Central memory CD8-positive, alpha-beta T cell (primary cell): Measurements from ENCODE around the gene ETV6.
A peak's percentile ranks its signal among the peaks of the same experiment; 100 is the strongest.

Experiments
- ATAC-seq: fragments of 150-1000 bp; cut with Tn5 transposase; replicated peaks from 2 replicates; pipeline ENCODE4 v1.10.0; 2022; ENCODE audit warnings: mild to moderate bottlenecking, moderate FRiP score, moderate number of reproducible peaks; ENCODE audit not compliant: poor library complexity, severe bottlenecking; ENCODE audit errors: extremely low read depth
- DNase-seq, 2 donors: peaks; one replicate each; pipeline ENCODE4 v3.0.0; 2021; ENCODE audit warnings: low spot score in 2 of 2
- H3K27ac Mint-ChIP-seq: one replicate; pipeline ENCODE4 v1.8.0; 2022; ENCODE audit warnings: low read depth, mild to moderate bottlenecking, moderate library complexity, mixed read lengths
- H3K27me3 Mint-ChIP-seq: one replicate; pipeline ENCODE4 v1.8.0; 2022; ENCODE audit warnings: mixed read lengths
- H3K36me3 Mint-ChIP-seq: one replicate; pipeline ENCODE4 v1.8.0; 2022; ENCODE audit warnings: mild to moderate bottlenecking, moderate library complexity, mixed read lengths; ENCODE audit not compliant: insufficient read depth
- H3K4me1 Mint-ChIP-seq: one replicate; pipeline ENCODE4 v1.8.0; 2022; ENCODE audit warnings: mixed read lengths
- H3K4me3 Mint-ChIP-seq: one replicate; pipeline ENCODE4 v1.8.0; 2022; ENCODE audit warnings: mild to moderate bottlenecking, moderate library complexity, mixed read lengths
- H3K9me3 Mint-ChIP-seq: one replicate; pipeline ENCODE4 v1.8.0; 2022; ENCODE audit warnings: mixed read lengths

ETV6 gene

DNA sequence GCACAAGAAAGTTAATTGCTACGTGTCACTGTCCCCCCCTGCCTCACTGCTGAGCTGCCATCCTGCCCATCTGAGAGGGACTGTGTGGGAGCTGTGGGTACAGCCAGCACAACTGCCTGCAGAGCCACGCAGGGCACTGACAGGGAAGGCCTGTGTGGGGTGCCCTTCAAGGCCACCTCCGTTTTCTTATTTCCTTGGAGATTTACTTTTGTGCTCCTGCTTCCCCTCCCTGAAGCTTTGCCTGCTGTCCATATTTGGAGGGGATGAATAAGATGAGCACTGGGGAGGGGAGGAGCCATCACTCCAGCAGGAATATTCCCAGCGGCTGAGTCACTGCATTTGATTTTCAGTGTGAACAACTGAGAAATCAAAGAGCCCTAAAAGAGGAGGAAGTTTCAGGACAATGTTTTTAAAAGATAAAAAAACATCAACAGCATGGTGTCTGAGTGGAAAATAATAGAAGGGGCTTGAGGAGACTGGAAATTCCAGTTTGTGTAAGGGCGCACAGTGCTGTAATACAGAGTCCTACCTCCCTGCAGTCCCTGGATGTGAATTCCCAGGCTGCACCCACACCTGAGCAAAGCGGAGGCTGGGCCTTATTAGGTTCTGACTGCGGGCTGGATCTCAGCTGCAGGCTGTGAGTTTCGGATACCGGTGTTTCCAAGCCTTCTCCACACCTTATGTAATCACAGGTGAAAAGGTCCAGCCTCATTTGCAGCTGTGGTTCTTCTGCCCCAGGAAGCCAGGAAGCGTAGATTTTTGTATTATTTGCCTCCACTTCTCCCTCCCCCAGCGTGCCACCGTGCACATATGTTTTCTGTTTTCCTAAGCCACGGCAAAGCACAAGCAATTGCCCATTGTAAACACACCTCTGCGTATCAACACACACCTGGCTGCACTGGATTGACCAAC is 228.7 kb downstream of the ETV6 start:
- H3K27me3 Mint-ChIP-seq = no peaks in the 10 kb centered on the region
- H3K27ac Mint-ChIP-seq = peak overlapping the region; percentile 19
- H3K4me1 Mint-ChIP-seq = peaks cover 27% of the 10 kb centered on the region
- H3K4me3 Mint-ChIP-seq = no peak overlapping the region
- H3K36me3 Mint-ChIP-seq = no peaks in the 10 kb centered on the region
- no peak for ATAC-seq
- H3K9me3 Mint-ChIP-seq = no peaks in the 10 kb centered on the region
- DNase-seq = no peak

DNA sequence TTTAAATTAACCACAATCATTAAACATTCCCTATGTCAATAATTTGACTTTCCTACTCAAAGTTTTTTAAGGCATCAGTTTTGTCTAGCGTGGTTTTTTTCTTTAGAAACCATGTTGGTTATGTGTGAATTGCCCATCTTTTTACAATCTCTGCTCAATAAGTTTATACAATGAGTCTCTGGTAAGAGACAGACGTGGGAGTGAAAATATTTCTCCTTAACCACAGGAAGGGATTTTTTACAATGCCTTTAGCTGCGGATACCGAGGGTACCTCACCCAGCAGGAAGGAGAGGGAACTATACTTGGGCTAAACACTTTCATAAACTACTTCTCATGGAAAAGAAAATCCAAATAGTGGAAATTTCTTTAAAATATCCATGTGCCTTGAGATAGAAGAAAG is 229.8 kb downstream of the ETV6 start:
- Mint-ChIP-seq H3K27ac (no peak overlapping the region), H3K4me1 (peaks cover 33% of the 10 kb centered on the region), H3K27me3 (no peaks in the 10 kb centered on the region)

DNA sequence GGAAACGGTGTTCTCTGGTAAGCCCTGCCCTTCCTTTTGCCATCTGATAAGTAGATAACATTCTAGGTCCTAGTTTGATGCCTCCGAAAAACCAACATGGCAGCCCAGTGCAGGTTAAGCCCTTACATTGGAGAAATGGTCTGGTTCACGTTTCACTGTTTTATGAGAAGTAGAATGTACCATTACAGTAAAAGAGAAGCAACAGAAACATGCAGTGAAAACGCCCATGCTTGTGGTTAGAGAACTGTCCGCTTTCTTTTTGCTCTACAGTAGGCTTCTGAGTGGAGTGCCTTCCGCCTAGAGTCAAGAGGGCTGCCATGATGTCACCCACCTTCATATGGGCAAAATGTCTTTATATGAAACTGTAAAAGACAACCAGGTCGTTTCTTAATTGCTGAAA is 230.9 kb downstream of the ETV6 start:
- Mint-ChIP-seq H3K36me3 (peaks cover 5% of the 10 kb centered on the region), H3K9me3 (no peaks in the 10 kb centered on the region), H3K27me3 (no peaks in the 10 kb centered on the region), H3K4me3 (no peak overlapping the region), H3K4me1 (peaks cover 26% of the 10 kb centered on the region), H3K27ac (no peak overlapping the region)
- ATAC-seq (no peak), DNase-seq (no peak)

More for the DNA sequence above, 229.8 kb downstream of the ETV6 start:
- no peak for ATAC-seq
- no peak overlapping the region for H3K4me3 Mint-ChIP-seq
- no peak for DNase-seq
- no peaks in the 10 kb centered on the region for H3K9me3 Mint-ChIP-seq
- H3K36me3 Mint-ChIP-seq = no peaks in the 10 kb centered on the region

DNA sequence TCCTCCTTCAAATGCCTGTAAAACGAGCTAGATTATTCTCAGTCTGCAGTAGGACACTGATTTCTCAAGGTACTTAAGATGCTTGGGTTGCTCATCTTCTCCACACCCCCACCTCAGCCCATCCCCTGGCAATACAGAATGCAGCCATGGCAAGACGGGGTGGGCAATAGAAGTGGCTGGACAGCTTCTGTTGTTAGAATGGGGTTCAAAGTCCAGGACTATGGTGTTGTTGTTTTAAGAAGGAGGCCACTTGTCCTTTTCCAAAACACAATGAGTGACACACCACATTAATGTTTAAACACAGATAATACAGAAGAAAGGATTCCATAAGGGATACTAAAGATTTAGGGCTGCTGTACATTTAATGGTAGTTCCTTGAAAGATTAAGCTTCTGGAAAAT is 232.4 kb downstream of the ETV6 start:
- DNase-seq (no peak), ATAC-seq (no peak)
- no peak overlapping the region for H3K4me3 Mint-ChIP-seq
- peaks cover 7% of the 10 kb centered on the region for H3K36me3 Mint-ChIP-seq
- no peaks in the 10 kb centered on the region for H3K27me3 Mint-ChIP-seq
- H3K9me3 Mint-ChIP-seq = no peaks in the 10 kb centered on the region
- H3K4me1 Mint-ChIP-seq = peaks cover 12% of the 10 kb centered on the region
- no peak overlapping the region for H3K27ac Mint-ChIP-seq

DNA sequence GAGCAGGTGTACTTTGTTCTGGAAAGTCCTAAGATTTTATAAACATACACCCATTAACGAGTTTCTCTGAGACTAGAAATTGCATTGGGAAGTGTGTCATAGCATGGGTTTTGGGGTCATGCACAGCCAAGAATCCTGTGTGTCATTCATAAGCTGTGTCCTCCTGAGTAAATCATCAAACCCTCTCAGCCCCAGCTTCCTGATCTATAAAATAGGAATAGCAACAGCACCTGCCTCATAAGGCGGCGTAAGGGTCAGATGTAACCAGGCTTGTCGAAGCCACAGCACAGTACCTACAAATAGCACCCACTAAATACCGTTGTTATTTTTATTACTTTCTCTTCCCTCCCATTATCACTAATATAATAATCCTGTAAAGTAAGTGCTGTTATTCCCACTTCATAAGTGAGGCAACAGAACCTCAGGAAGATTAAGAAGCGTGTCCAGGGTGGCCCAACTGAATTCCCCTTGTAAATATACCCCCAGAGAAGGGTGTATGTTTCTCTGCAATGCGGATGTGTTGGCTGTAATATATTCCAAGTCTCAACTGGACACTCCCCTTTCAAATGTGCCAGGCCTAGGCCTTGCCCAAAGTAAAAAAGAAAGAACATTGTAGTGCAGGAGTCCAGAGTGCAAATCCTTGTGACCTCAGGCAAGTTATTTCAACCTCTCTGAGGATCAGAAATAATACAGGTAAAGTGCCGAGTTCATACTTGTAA is 233.0 kb downstream of the ETV6 start:
- peaks cover 6% of the 10 kb centered on the region for H3K4me1 Mint-ChIP-seq
- peaks cover 9% of the 10 kb centered on the region for H3K36me3 Mint-ChIP-seq
- ATAC-seq (no peak), DNase-seq (no peak)
- H3K9me3 Mint-ChIP-seq = no peaks in the 10 kb centered on the region
- H3K27me3 Mint-ChIP-seq = no peaks in the 10 kb centered on the region
- H3K27ac Mint-ChIP-seq = no peak overlapping the region
- no peak overlapping the region for H3K4me3 Mint-ChIP-seq

DNA sequence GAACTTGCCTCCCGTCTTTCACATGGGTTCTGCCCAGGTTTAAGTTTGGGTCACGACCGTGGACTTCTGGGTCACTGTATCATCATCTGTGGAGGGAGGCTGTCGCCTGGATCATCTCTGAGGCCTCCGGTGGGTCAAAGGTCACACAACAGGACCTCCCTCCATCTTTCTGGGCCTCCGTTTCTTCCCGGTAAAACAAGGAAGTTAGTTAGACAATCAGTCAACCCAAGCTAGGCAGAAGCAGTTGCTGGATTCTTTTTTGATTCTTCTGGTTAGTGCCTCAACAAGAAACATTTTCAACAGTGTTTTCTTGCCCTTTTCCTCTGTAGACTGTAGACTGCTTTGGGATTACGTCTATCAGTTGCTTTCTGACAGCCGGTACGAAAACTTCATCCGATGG is 234.6 kb downstream of the ETV6 start:
- H3K27ac Mint-ChIP-seq = peak overlapping the region; percentile 30
- H3K27me3 Mint-ChIP-seq = no peaks in the 10 kb centered on the region
- H3K4me3 Mint-ChIP-seq = no peak overlapping the region
- H3K9me3 Mint-ChIP-seq = no peaks in the 10 kb centered on the region
- peaks cover 9% of the 10 kb centered on the region for H3K4me1 Mint-ChIP-seq
- no peak for DNase-seq
- H3K36me3 Mint-ChIP-seq = peaks cover 13% of the 10 kb centered on the region
- ATAC-seq = no peak

DNA sequence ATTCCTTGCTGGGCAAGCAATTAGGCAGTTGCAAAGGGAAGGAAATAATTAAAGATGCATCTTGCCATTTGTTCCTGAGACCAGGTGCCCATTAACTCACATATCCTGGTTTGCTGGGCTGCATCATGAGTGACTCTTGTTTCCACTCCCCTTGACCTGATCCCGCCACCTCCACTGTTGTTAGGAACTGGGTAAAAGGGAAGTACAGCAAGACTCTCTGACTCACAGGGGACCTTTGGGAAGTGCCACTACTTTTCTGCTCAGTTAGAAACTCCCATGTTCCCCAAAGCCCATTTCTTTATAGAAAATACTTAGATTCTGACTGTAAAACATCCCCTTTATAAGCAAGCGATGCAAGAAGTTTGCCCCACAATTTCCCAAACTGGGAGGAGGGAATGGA is 235.2 kb downstream of the ETV6 start:
- Mint-ChIP-seq H3K9me3 (no peaks in the 10 kb centered on the region), H3K4me3 (no peak overlapping the region), H3K27me3 (no peaks in the 10 kb centered on the region), H3K4me1 (peaks cover 15% of the 10 kb centered on the region), H3K27ac (no peak overlapping the region), H3K36me3 (peaks cover 15% of the 10 kb centered on the region)
- ATAC-seq = no peak
- DNase-seq = no peak

DNA sequence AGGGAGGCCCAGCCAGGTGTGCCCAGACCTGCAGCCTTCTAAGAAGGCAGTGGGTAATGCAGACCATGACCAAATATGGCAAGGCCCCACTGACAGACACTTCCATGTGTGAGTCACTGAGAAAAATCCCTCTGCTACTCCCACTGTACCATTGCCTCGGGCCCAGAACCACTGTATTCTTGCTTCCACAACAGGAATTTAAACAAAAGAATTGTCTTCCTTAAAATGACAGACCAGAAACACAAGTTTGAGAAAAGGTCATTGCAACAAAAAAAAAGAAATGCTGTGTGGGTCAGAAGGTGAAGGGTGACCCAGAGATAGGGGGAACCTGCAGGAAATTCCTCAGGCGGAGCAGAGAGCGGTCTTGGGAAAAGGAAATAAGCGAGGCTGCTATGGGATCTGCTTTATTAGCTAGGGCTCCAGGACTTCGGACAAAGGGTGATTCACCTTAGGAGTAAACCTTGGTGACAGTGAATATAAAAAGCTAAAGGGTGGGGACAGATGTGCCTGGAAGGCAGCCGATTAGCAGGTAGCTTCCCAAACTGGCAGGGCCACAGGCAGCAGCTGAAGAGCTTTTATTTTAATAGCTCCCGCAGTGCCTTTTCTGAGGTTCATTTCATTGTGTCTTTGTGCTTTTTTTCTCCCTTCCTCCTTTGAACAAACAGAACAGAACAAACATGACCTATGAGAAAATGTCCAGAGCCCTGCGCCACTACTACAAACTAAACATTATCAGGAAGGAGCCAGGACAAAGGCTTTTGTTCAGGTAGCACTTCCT is 236.0 kb downstream of the ETV6 start:
- H3K4me1 Mint-ChIP-seq = peaks cover 16% of the 10 kb centered on the region
- no peak for DNase-seq
- peaks cover 17% of the 10 kb centered on the region for H3K36me3 Mint-ChIP-seq
- H3K4me3 Mint-ChIP-seq = no peak overlapping the region
- H3K9me3 Mint-ChIP-seq = no peaks in the 10 kb centered on the region
- H3K27me3 Mint-ChIP-seq = no peaks in the 10 kb centered on the region
- no peak for ATAC-seq
- H3K27ac Mint-ChIP-seq = no peak overlapping the region

DNA sequence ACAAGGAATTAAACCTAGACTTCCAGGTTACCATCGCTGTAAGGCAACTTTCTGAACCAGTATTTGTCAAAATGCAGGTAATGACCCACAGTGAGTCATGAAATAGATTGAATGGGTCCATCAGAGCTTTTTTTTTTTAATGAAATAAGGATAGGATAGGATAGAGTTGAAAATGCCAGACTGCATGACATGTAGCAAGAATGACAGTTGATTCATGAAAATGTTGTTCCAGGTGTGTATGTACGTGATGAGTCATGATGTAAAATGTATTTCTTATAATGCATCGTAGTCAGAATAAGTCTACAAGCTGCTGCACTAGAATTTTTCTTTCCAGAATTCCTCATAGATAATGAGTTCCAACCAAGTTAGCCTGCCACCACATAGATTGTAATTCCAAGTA is 236.9 kb downstream of the ETV6 start:
- H3K4me3 Mint-ChIP-seq = no peak overlapping the region
- DNase-seq (no peak), ATAC-seq (no peak)
- H3K4me1 Mint-ChIP-seq = peaks cover 16% of the 10 kb centered on the region
- H3K27ac Mint-ChIP-seq = no peak overlapping the region
- H3K36me3 Mint-ChIP-seq = peaks cover 19% of the 10 kb centered on the region
- no peaks in the 10 kb centered on the region for H3K27me3 Mint-ChIP-seq
- H3K9me3 Mint-ChIP-seq = no peaks in the 10 kb centered on the region

DNA sequence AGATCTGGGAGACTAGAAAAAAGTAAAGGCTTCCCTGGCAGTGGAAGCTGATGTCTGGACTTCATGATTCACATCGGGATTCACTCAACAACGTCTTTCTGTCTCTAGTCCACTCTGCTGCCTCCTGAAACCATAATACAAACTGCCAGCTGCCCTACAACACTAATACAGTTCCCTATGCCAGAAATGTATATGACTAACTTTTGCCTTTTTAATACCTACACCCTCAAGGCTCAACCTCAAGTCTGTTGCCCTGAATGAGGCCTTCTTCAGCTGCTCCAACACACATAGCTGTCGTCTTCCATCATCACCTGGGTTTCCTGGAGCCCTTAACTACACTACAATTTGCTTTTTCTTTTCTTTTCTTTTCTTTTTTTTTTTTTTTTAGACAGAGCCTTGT is 238.6 kb downstream of the ETV6 start:
- Mint-ChIP-seq H3K4me3 (no peak overlapping the region), H3K27ac (no peak overlapping the region), H3K27me3 (no peaks in the 10 kb centered on the region), H3K9me3 (no peaks in the 10 kb centered on the region), H3K36me3 (peaks cover 32% of the 10 kb centered on the region), H3K4me1 (peaks cover 16% of the 10 kb centered on the region)
- DNase-seq (no peak), ATAC-seq (no peak)

DNA sequence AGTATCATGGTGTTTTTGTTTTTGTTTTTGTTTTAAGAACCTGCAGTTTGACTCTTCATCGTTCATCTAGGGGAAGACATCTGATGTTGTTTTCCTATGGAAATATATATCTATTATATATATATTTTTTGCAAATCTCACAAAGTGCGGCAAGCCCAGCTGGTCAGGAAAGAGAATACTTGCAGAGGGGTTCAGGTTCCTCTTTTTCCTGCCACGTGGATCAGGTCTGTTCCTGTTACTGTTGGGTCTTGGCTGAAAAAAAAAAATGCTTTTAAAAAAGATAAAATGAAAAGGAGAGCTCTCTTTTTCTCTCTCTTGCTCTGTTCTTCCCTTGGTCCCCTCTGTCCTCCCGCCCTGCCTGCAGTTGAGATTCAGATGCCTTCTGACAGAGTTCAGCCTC is 241.9 kb downstream of the ETV6 start:
- Mint-ChIP-seq H3K4me3 (no peak overlapping the region), H3K9me3 (no peaks in the 10 kb centered on the region), H3K4me1 (peaks cover 17% of the 10 kb centered on the region), H3K36me3 (peaks cover 28% of the 10 kb centered on the region), H3K27ac (no peak overlapping the region), H3K27me3 (no peaks in the 10 kb centered on the region)
- ATAC-seq = no peak
- no peak for DNase-seq

DNA sequence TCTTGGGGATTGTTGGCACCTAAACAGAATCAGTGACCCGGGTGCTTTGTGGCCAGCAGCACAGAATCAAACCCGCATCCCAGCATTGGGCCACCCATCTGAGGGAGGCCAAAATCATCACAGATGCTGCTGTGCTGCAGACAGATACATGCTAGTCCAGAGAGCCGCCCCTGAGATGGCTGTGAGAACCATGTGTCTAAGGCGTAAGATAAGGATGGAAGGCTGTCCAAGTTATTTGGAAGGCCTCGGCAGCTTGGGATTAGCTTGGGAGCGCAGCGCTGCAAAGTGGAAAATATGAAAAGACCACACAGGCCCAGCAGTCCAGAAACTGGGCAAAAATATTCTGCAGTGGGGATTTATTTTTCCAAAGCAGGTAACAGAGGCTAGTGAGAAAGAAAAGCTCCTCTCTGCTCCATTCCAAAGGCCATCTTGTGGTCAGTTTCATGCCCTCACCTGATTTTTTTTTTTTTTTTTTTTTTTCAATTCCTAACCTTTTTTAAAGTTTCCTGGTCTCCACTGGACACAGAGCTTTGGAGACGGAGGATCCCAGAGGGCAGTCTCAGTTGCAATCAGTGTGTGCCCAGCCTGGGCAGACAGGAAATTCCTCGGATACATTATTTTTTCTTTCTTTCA is 242.4 kb downstream of the ETV6 start:
- no peak for ATAC-seq
- H3K27ac Mint-ChIP-seq = no peak overlapping the region
- H3K36me3 Mint-ChIP-seq = peaks cover 26% of the 10 kb centered on the region
- peaks cover 17% of the 10 kb centered on the region for H3K4me1 Mint-ChIP-seq
- no peak overlapping the region for H3K4me3 Mint-ChIP-seq
- DNase-seq = no peak
- no peaks in the 10 kb centered on the region for H3K27me3 Mint-ChIP-seq
- H3K9me3 Mint-ChIP-seq = no peaks in the 10 kb centered on the region
